Calu3 (cell line): ENCODE results near the gene ANO8. TPM values are rescaled to one million over a fixed set of nuclear protein-coding genes. Genes with fewer than 3 reads are reported as not detected.

Source experiments
- BruUV-seq: library from RNA; stranded (reverse); fragments of 400-500 nt; replicated peaks from 2 replicates; lab custom pipeline; 2021; lab: Mats Ljungman, UMichigan
- CTCF ChIA-PET: fragments of 300-600 bp; sonication (Branson Sonifier 250); formaldehyde crosslinking; loops from one replicate; lab custom pipeline; 2022; ENCODE audit warnings: antibody characterized with exemption; lab: Charles Lee
- DNase-seq: peaks from one replicate; pipeline ENCODE4 v3.0.0; 2022
- H3K27ac Mint-ChIP-seq: one replicate; pipeline ENCODE4 v1.8.0; 2022; ENCODE audit warnings: mixed read lengths; ENCODE audit not compliant: unreplicated experiment
- H3K27me3 Mint-ChIP-seq: one replicate; pipeline ENCODE4 v1.8.0; 2022; ENCODE audit warnings: mixed read lengths; ENCODE audit not compliant: unreplicated experiment
- H3K36me3 Mint-ChIP-seq: one replicate; pipeline ENCODE4 v1.8.0; 2022; ENCODE audit warnings: mild to moderate bottlenecking, moderate library complexity, mixed read lengths; ENCODE audit not compliant: insufficient read depth, unreplicated experiment
- H3K4me1 Mint-ChIP-seq: one replicate; pipeline ENCODE4 v1.8.0; 2022; ENCODE audit warnings: mild to moderate bottlenecking, low read depth, mixed read lengths; ENCODE audit not compliant: unreplicated experiment
- H3K4me3 Mint-ChIP-seq: one replicate; pipeline ENCODE4 v1.8.0; 2022; ENCODE audit warnings: mild to moderate bottlenecking, low read depth, moderate library complexity, mixed read lengths; ENCODE audit not compliant: unreplicated experiment
- H3K9me3 Mint-ChIP-seq: one replicate; pipeline ENCODE4 v1.8.0; 2022; ENCODE audit warnings: low read depth, mixed read lengths; ENCODE audit not compliant: unreplicated experiment
- CTCF ChIP-seq: fragments of 200-600 bp; IDR thresholded peaks from one replicate; pipeline ENCODE4 v1.8.0; 2022; ENCODE audit warnings: antibody characterized with exemption; ENCODE audit not compliant: unreplicated experiment
- intact Hi-C: fragments of 100-400 bp; cut with micrococcal nuclease; formaldehyde crosslinking; loops from one replicate; pipeline ENCODE4 v1.10.0; 2022; ENCODE audit not compliant: unreplicated experiment
- total RNA-seq: library from RNA; stranded (reverse); gene quantifications from 2 replicates; pipeline ENCODE4 v1.2.3, GENCODE V29; 2022

The ANO8 gene
- total RNA-seq, 1 experiment from 2014 or later, result 10.5 TPM

GRCh38 chr19:17322854-17323253, 11.8 kb downstream of the ANO8 start:
- no peak overlapping the region for H3K27ac Mint-ChIP-seq
- H3K36me3 Mint-ChIP-seq, result peaks cover 28% of the 10 kb centered on the region
- no TSS peak for BruUV-seq
- H3K4me1 Mint-ChIP-seq, result no peaks in the 10 kb centered on the region
- intact Hi-C loops, result no loop called here
- no peak overlapping the region for H3K4me3 Mint-ChIP-seq
- DNase-seq, result no peak
- H3K9me3 Mint-ChIP-seq, result no peaks in the 10 kb centered on the region
- TF ChIP-seq CTCF, result no peak
- CTCF ChIA-PET, result no interaction called here
- H3K27me3 Mint-ChIP-seq, result no peaks in the 10 kb centered on the region

DNA sequence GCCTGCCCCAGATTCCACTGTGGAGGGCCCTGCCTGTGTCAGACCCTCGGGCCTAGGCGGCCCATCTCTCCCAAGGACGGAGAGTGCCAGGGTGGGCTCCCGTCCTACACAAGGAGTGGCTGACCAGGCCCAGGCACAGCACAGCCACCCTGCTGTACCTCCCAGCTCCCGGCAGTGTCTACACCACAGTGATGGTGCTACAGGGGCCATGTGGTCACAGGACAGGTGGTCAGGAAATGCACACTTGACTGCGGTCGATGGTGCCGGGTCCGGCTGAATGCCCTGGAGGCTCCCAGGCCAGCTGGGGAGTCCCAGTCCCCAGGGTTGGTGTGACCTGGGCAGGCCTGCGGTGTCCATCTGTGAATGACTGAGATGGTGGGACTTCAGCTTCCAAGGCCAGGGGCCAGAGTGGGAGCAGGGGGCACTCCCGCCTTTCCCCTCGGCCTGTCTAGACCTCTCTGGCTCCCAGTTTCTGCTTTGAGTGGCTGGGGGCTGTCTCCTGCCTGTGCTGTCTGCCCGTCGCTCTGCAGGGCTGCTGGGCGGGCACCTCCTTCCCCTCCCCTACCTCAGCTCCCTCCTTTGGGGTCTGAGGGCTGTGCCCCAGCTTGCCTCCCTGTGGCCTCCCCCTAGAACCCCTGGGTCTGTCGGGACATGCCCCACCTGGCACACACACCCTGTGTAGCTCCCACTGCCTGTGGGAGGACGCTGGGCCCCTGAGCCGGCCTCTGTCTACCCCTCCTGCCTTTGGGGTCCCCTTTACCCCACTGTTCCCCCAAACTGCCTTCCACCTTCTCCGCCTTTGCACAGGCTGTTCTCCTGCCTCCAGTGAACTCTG, 12.8 kb downstream of the ANO8 start:
- BruUV-seq, result no TSS peak
- Mint-ChIP-seq H3K27me3 (no peaks in the 10 kb centered on the region), H3K27ac (no peak overlapping the region), H3K4me3 (no peak overlapping the region), H3K36me3 (peaks cover 38% of the 10 kb centered on the region), H3K4me1 (no peaks in the 10 kb centered on the region), H3K9me3 (no peaks in the 10 kb centered on the region)
- CTCF ChIA-PET, result no interaction called here
- intact Hi-C loops, result no loop called here
- TF ChIP-seq CTCF, result no peak
- DNase-seq, result no peak

GRCh38 chr19:17320435-17320834, 14.2 kb downstream of the ANO8 start:
- Mint-ChIP-seq H3K9me3 (no peaks in the 10 kb centered on the region), H3K27me3 (no peaks in the 10 kb centered on the region), H3K27ac (no peak overlapping the region), H3K4me3 (no peak overlapping the region), H3K36me3 (peaks cover 53% of the 10 kb centered on the region), H3K4me1 (no peaks in the 10 kb centered on the region)
- no peak for DNase-seq
- no peak for TF ChIP-seq CTCF
- CTCF ChIA-PET, result no interaction called here
- BruUV-seq, result no TSS peak
- intact Hi-C loops, result no loop called here

GRCh38 chr19:17319473-17320238, 15.0 kb downstream of the ANO8 start:
- no peaks in the 10 kb centered on the region for H3K9me3 Mint-ChIP-seq
- no peak overlapping the region for H3K27ac Mint-ChIP-seq
- H3K27me3 Mint-ChIP-seq, result no peaks in the 10 kb centered on the region
- CTCF ChIA-PET, result no interaction called here
- no peak overlapping the region for H3K4me3 Mint-ChIP-seq
- no peaks in the 10 kb centered on the region for H3K4me1 Mint-ChIP-seq
- no peak for DNase-seq
- BruUV-seq, result TSS peak; percentile 40
- TF ChIP-seq CTCF, result no peak
- H3K36me3 Mint-ChIP-seq, result peaks cover 54% of the 10 kb centered on the region
- intact Hi-C loops, result no loop called here
